Activated CD8-positive, alpha-beta T cell treated with anti-CD3 and anti-CD28 coated beads, Interleukin-2, amount 10 ng/mL, durations not matched to agents 7 days and 5 days (primary cell): ENCODE results near the gene UXT. TPM values are rescaled to one million over a fixed set of nuclear protein-coding genes. Genes with fewer than 3 reads are reported as not detected.
"Not testable (repeated sequence)": the region's sequence is repeated elsewhere in the genome, so short reads cannot be mapped to it uniquely, and the experiment has no call there.

Source experiments
- ATAC-seq: fragments of 150-1000 bp; cut with Tn5 transposase; one replicate; pipeline ENCODE4 v1.10.0; 2021; ENCODE audit warnings: moderate library complexity
- CTCF ChIA-PET: fragments of 350-600 bp; sonication (Branson Sonifier 250); formaldehyde crosslinking; loops from one replicate; lab custom pipeline; 2021; ENCODE audit warnings: antibody characterized with exemption; lab: Charles Lee
- POLR2A ChIA-PET: fragments of 350-600 bp; sonication (Branson Sonifier 250); formaldehyde crosslinking; loops from one replicate; lab custom pipeline; 2021; ENCODE audit warnings: antibody characterized with exemption; lab: Charles Lee
- DNase-seq: peaks from one replicate; pipeline ENCODE4 v3.0.0-alpha.2; 2020
- H3K27ac Mint-ChIP-seq: one replicate; pipeline ENCODE4 v1.8.0; 2021; ENCODE audit warnings: mild to moderate bottlenecking, mixed read lengths
- H3K27me3 Mint-ChIP-seq: one replicate; pipeline ENCODE4 v1.8.0; 2021; ENCODE audit warnings: low read depth, mixed read lengths
- H3K36me3 Mint-ChIP-seq: one replicate; pipeline ENCODE4 v1.8.0; 2021; ENCODE audit warnings: low read depth, mixed read lengths
- H3K4me1 Mint-ChIP-seq: one replicate; pipeline ENCODE4 v1.8.0; 2021; ENCODE audit warnings: low read depth, mixed read lengths
- H3K4me3 Mint-ChIP-seq: one replicate; pipeline ENCODE4 v1.8.0; 2021; ENCODE audit warnings: mild to moderate bottlenecking, mixed read lengths
- H3K9me3 Mint-ChIP-seq: one replicate; pipeline ENCODE4 v1.8.0; 2022; ENCODE audit warnings: mixed read lengths; ENCODE audit not compliant: insufficient read depth
- total RNA-seq, 2 experiments: library from RNA; stranded (reverse); gene quantifications; one replicate each; pipeline ENCODE4 v1.2.3, GENCODE V29; 2021

UXT gene
- total RNA-seq: 100 to 1,000 TPM; 148 to 156 TPM

DNA sequence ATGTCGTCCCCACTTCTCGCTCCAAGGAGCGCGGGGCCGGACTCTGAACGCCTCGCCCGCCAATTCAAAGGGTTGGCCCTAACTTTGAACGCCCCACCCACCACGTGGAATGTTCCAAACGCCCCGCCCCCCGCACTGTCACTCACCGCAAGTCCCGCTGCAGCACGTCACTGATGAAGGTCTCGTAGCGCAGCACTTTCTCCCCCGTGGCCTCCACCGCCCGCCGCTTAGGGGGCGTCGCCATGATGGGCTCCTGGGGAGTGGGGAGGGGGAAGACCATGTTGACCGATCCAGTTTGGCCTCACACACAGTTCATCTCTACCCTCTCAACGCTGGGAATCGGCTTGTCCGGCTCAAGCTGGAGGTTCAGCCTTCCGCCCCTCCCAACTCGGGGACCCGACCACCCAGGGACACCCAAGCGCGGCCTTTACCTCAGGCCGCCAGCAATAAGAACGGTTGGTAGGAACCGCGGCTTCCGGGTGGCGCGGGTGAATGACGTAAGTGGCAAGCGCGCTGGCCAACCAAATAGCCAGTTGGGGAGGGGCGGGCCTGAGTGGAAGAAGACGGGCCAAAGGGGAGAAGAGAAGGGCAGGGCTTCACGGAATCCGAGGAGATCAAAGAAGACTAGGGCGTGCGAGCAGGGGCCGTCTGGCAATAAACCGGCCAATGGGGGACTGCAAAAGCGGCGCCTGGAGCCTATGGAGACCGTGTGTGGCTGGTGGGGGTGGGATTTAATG, at the start of gene UXT:
Gene UXT (minus strand): TSS at position 497 of the 737 bp plus-strand sequence. CDS start 253 bp downstream, at position 244.
- peak; percentile 96 for DNase-seq
- ChIA-PET POLR2A (interaction anchor here (0.6 kb wide), 1 partner anchor 514 kb away, joined by 3 read pairs; the partner anchor contains the start of genes NDUFB11 and RBM10), CTCF (no interaction called here)
- Mint-ChIP-seq H3K4me1 (peaks cover 32% of the 10 kb centered on the region), H3K4me3 (peak within 1 kb of the TSS; percentile 87), H3K27me3 (no peaks in the 10 kb centered on the region), H3K9me3 (peaks cover 3% of the 10 kb centered on the region), H3K36me3 (peaks cover 44% of the 10 kb centered on the region), H3K27ac (peak within 1 kb of the TSS; percentile 100)
- ATAC-seq: peak; percentile 90

DNA sequence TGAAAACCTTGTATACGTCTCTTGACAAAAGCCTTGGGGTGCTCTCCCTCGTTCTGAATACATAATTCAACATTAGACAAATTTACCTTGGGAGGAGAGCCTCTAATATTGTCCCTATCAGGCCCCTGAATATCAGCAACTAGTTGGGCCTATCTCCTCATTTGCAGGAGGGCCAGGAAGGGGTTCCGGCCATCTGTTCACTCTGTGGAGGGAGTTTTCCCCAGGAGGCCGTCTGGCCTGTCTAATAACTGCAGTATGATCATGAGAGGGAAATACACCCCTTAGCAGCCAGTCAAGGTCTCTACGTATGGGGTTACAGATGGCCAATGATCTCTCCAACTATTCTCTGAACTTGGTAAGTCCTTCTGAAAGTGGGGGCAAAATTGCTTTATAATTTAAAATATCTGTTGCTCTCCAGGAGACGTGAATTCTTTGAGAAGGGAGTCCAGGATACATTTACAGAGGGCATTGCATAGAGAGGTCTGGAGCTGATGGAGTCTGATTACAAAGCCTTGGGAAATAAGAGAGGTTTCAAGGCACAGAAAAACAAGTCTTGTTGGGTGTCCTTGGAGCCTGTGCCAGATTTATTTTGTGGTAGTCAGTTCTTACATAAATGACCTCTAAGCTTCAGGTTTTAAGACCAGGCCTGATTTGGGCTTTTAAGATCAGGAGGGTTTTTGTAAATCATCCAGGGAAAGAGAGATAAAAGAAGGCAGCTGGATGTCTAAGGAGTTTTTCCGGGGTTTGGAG, 48.2 kb upstream of the UXT start:
- Mint-ChIP-seq H3K4me1 (no peaks in the 10 kb centered on the region), H3K36me3 (no peaks in the 10 kb centered on the region), H3K4me3 (no peak overlapping the region), H3K27me3 (peaks cover 7% of the 10 kb centered on the region), H3K9me3 (no peaks in the 10 kb centered on the region), H3K27ac (no peak overlapping the region)
- DNase-seq: no peak
- CTCF ChIA-PET: no interaction called here
- POLR2A ChIA-PET: no interaction called here
- ATAC-seq: no peak

DNA sequence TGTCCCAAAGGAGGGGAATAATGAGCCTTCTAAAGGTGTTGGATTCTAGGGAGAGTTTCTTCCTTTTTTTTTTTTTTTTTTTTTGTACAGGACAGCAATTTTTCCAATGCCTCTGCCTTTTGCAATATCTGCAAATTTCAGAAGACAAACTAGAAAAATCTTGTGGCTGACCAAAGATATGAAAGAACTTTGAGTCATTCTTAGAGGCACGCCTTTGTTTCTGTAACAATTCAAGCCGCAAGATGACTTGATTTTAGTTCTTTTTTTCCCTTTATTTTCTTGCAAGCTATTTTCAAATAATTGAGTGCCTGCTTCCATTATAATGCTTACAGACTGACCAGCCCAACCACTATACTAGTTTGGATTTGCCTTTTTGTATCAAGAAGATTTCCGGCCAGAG, 47.6 kb upstream of the UXT start:
- Mint-ChIP-seq H3K36me3 (no peaks in the 10 kb centered on the region), H3K9me3 (no peaks in the 10 kb centered on the region), H3K27ac (no peak overlapping the region), H3K4me3 (no peak overlapping the region), H3K27me3 (peaks cover 7% of the 10 kb centered on the region), H3K4me1 (no peaks in the 10 kb centered on the region)
- ATAC-seq (no peak), DNase-seq (no peak)
- ChIA-PET POLR2A (no interaction called here), CTCF (no interaction called here)

- no peak for ATAC-seq
- H3K4me1 Mint-ChIP-seq: no peaks in the 10 kb centered on the region
- no peak for DNase-seq
- POLR2A ChIA-PET: no interaction called here
- no peak overlapping the region for H3K4me3 Mint-ChIP-seq
- H3K36me3 Mint-ChIP-seq: no peaks in the 10 kb centered on the region
- H3K27me3 Mint-ChIP-seq: peaks cover 7% of the 10 kb centered on the region
- CTCF ChIA-PET: no interaction called here
- H3K9me3 Mint-ChIP-seq: no peaks in the 10 kb centered on the region
- H3K27ac Mint-ChIP-seq: no peak overlapping the region
Observed at GRCh38 chrX:47704736-47705135, 45.8 kb upstream of the UXT start.

- DNase-seq: no peak
- no peaks in the 10 kb centered on the region for H3K4me1 Mint-ChIP-seq
- no peak overlapping the region for H3K4me3 Mint-ChIP-seq
- no peaks in the 10 kb centered on the region for H3K27me3 Mint-ChIP-seq
- POLR2A ChIA-PET: no interaction called here
- no peaks in the 10 kb centered on the region for H3K9me3 Mint-ChIP-seq
- ATAC-seq: no peak
- CTCF ChIA-PET: no interaction called here
- H3K27ac Mint-ChIP-seq: no peak overlapping the region
- H3K36me3 Mint-ChIP-seq: no peaks in the 10 kb centered on the region
Observed at GRCh38 chrX:47697181-47697580, 38.2 kb upstream of the UXT start.

- DNase-seq: no peak
- Mint-ChIP-seq H3K36me3 (no peaks in the 10 kb centered on the region), H3K27ac (no peak overlapping the region), H3K4me1 (no peaks in the 10 kb centered on the region), H3K4me3 (no peak overlapping the region), H3K9me3 (no peaks in the 10 kb centered on the region), H3K27me3 (no peaks in the 10 kb centered on the region)
- CTCF ChIA-PET: no interaction called here
- POLR2A ChIA-PET: no interaction called here
- ATAC-seq: no peak
Observed at GRCh38 chrX:47690175-47690574, 31.2 kb upstream of the UXT start.

DNA sequence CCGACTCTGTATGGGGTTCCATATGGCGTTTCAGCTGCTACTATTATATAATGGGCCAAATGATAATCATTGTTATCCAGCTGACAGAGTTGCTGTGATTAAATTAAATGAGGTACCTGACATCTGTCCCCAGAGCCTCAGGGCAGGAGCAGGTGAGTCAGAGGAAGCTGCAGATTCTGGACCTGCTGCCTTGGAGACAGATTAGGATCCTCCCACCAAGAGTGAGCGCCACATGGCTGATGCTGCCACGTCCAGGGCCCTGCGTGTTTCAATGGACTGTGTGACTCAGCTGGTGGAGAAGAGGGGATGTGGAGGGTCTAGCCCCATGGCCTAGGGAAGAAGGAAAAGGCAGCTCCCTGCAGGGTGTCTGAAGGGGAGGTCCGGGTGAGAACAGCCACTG, 28.3 kb upstream of the UXT start:
- Mint-ChIP-seq H3K4me3 (no peak overlapping the region), H3K27ac (no peak overlapping the region), H3K27me3 (peaks cover 6% of the 10 kb centered on the region), H3K9me3 (no peaks in the 10 kb centered on the region), H3K4me1 (no peaks in the 10 kb centered on the region), H3K36me3 (no peaks in the 10 kb centered on the region)
- ChIA-PET POLR2A (no interaction called here), CTCF (no interaction called here)
- DNase-seq (no peak), ATAC-seq (no peak)

DNA sequence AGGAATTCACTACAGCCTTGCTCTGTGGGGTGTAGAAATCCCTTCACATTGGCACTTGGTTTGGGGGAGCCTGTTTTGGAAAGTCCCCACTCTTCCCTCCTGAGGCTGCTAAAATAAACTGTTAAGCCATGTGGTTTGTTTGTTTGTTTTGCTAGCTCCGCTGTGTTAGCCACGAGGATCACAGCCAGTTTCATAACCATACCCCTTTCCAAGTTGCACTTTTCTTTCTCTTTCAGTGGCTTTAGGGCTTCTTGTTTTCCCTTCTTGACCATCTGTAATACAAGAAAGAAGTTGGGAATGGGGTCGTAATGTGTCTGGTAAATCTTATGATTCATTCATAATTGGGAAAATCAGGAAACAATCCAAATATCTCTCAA, 24.8 kb upstream of the UXT start:
- ChIA-PET POLR2A (no interaction called here), CTCF (no interaction called here)
- Mint-ChIP-seq H3K4me1 (no peaks in the 10 kb centered on the region), H3K27me3 (peaks cover 13% of the 10 kb centered on the region), H3K36me3 (no peaks in the 10 kb centered on the region), H3K27ac (no peak overlapping the region), H3K9me3 (no peaks in the 10 kb centered on the region), H3K4me3 (no peak overlapping the region)
- DNase-seq: no peak
- no peak for ATAC-seq

- peaks cover 15% of the 10 kb centered on the region for H3K27me3 Mint-ChIP-seq
- no peak overlapping the region for H3K4me3 Mint-ChIP-seq
- ATAC-seq (no peak), DNase-seq (no peak)
- H3K36me3 Mint-ChIP-seq: no peaks in the 10 kb centered on the region
- no peaks in the 10 kb centered on the region for H3K4me1 Mint-ChIP-seq
- no peaks in the 10 kb centered on the region for H3K9me3 Mint-ChIP-seq
- no peak overlapping the region for H3K27ac Mint-ChIP-seq
- POLR2A ChIA-PET: no interaction called here
- CTCF ChIA-PET: no interaction called here
Observed at GRCh38 chrX:47683184-47683828, 24.3 kb upstream of the UXT start.

DNA sequence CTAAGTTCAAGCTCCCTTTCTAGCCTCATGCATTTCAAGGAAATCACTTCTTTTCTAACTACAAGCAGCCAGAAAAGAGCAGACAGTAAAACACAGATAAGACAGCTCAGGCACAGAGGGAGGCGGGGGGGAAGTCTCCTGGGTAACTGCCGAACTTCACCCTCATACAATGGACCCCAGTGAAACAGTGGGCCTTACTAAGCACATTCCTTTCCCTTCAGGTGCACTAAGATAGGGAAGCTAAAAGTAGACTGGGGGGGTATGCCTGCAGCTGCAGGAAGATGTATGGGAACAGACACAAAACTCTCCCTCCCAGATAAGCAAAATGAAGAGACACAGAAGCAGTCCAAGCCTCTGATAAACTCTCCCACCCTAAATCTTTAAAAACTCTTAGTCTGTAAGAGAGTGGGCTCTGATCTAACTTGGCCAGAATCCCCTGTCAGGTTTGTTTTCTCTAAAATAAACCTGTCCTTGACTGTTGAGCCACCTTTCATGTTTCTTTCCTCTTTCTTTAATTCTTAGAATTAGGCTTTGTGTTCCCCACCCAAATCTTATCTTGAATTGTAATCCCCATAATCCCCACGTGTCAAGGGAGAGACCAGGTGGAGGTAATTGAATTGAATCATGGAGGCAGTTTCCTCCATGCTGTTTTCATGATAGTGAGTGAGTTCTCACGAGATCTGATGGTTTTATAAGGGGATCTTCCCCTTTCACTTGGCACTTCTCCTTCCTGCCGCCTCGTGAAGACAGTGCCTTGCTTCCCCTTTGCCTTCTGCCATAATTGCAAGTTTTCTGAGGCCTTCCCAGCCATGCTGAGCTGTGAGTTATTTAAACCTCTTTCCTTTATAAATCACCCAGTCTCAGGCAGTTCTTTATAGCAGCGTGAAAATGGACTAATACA, 17.2 kb upstream of the UXT start:
- ATAC-seq, POLR2A ChIA-PET: not testable (repeated sequence)

GRCh38 chrX:47674776-47675175, 15.8 kb upstream of the UXT start:
- no peak for ATAC-seq
- Mint-ChIP-seq H3K27ac (no peak overlapping the region), H3K9me3 (no peaks in the 10 kb centered on the region), H3K36me3 (no peaks in the 10 kb centered on the region), H3K27me3 (peaks cover 5% of the 10 kb centered on the region), H3K4me3 (no peak overlapping the region), H3K4me1 (no peaks in the 10 kb centered on the region)
- DNase-seq: no peak
- POLR2A ChIA-PET: no interaction called here
- CTCF ChIA-PET: no interaction called here

More for the DNA sequence above, 17.2 kb upstream of the UXT start:
- H3K27me3 Mint-ChIP-seq, H3K9me3 Mint-ChIP-seq, H3K4me1 Mint-ChIP-seq, DNase-seq, H3K36me3 Mint-ChIP-seq, CTCF ChIA-PET, H3K4me3 Mint-ChIP-seq: not testable (repeated sequence)
- peak overlapping the region; percentile 20 for H3K27ac Mint-ChIP-seq
